Mammary epithelial cell (primary cell): ENCODE results near the gene CST9L.

ENCODE experiments used
- CTCF ChIP-seq, 2 donors: IDR thresholded peaks in 1 of 2; conservative IDR thresholded peaks in 1 of 2; 2 replicates each; pipeline ENCODE4 v1.5.1; 2011 to 2012; ENCODE audit warnings: inconsistent platforms in 2 of 2, low read length in 2 of 2, mild to moderate bottlenecking in 2 of 2, control low read depth in 1 of 2, low read depth in 1 of 2; ENCODE audit not compliant: insufficient read depth in 1 of 2; ENCODE audit errors: extremely low read depth in 1 of 2
- EZH2 ChIP-seq: IDR thresholded peaks from 2 replicates; pipeline ENCODE4 v1.6.1; 2012; ENCODE audit warnings: low read length, inconsistent platforms, borderline replicate concordance

DNA sequence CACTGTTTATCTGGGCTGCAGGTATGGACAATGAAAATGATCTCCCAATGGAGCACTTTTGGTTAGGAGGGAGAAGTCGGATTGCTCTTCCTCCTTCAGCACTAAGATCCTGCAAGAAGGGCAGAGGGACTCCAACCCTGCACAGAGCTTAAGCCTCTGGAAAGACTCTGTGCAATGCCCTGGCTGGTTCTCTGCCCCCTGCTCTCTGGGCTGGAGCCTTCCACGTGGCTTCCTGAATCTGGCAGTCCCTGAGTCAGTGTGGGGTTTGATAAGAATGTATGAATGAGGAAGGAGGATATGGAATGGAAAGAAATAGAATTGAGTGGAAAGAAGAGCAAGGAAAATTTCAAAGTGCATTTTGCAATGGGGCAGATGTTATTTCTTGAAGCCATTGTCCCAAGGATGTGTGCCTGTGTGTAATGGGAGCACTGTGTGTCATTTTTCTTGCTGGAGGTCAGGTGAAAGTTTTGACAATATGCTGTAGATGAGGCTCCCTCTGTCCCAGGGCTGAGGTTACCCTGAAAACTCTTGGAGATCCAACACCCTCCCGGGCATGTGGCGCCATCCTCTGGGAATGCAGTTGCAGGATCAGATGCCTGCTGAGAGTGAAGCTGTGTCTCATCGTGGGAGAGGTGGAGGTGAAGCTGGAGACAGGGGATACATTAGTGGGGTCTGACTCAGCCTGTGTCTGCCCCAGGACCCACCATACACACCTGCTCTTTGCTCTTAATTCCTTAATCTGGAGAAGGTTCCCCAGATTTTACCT, 16.3 kb upstream of the CST9L start:
- peak in 1 of 2 donors; percentile 8 for TF ChIP-seq CTCF (conservative IDR thresholded peaks at IDR 0.05 in 1 of 2, IDR thresholded peaks at IDR 0.05 in 1 of 2; ENCODE audit: extremely low read depth in 1 of 2, insufficient read depth in 1 of 2, low read depth in 1 of 2, low read length in 2 of 2)
- TF ChIP-seq EZH2 = no peak
